Astrocyte (in vitro differentiated cells and primary cell): ENCODE results near the gene UQCC2. TPM values are rescaled to one million over a fixed set of nuclear protein-coding genes. Genes with fewer than 3 reads are reported as not detected.

Experiments used
- DNase-seq: peaks from one replicate; pipeline ENCODE4 v3.0.0-alpha.2; 2010; ENCODE audit warnings: low read depth
- FAIRE-seq: peaks from 2 replicates; lab custom pipeline; 2011; peaks lifted over from hg19 to GRCh38; lab: Jason Lieb, UNC
- H2AFZ ChIP-seq: 2 replicates; pipeline ENCODE4 v1.6.0; 2012; ENCODE audit warnings: low read depth, low read length, inconsistent platforms
- H3K27ac ChIP-seq: 2 replicates; pipeline ENCODE4 v1.5.1; 2011; ENCODE audit warnings: low read depth, low read length, inconsistent platforms
- H3K27me3 ChIP-seq: 2 replicates; pipeline ENCODE4 v1.6.0; 2011; ENCODE audit warnings: low read length, inconsistent platforms; ENCODE audit not compliant: insufficient read depth
- H3K36me3 ChIP-seq: 2 replicates; pipeline ENCODE4 v1.5.1; 2011; ENCODE audit warnings: low read length, inconsistent platforms; ENCODE audit not compliant: insufficient read depth
- H3K4me1 ChIP-seq: 2 replicates; pipeline ENCODE4 v1.5.1; 2011; ENCODE audit warnings: low read length, inconsistent platforms; ENCODE audit not compliant: insufficient read depth
- H3K4me2 ChIP-seq: 2 replicates; pipeline ENCODE4 v1.6.0; 2012; ENCODE audit warnings: low read length, inconsistent platforms
- H3K4me3 ChIP-seq: 2 replicates; pipeline ENCODE4 v1.5.1; 2011; ENCODE audit warnings: low read depth, mild to moderate bottlenecking, low read length, inconsistent platforms; ENCODE audit not compliant: insufficient read depth
- H3K79me2 ChIP-seq: 2 replicates; pipeline ENCODE4 v1.6.0; 2012; ENCODE audit warnings: mild to moderate bottlenecking, low read length, inconsistent platforms; ENCODE audit not compliant: insufficient read depth
- H3K9ac ChIP-seq: 2 replicates; pipeline ENCODE4 v1.6.0; 2012; ENCODE audit warnings: mild to moderate bottlenecking, low read length, inconsistent platforms
- H3K9me3 ChIP-seq: 2 replicates; pipeline ENCODE4 v1.5.1; 2012; ENCODE audit warnings: low read depth, mild to moderate bottlenecking, low read length, inconsistent platforms; ENCODE audit not compliant: insufficient read depth
- H4K20me1 ChIP-seq: 2 replicates; pipeline ENCODE4 v1.6.0; 2012; ENCODE audit warnings: low read length, inconsistent platforms; ENCODE audit not compliant: insufficient read depth
- H3K27ac Mint-ChIP-seq: one replicate; pipeline ENCODE4 v1.8.0; 2021; ENCODE audit warnings: mild to moderate bottlenecking, mixed read lengths; ENCODE audit not compliant: unreplicated experiment
- H3K27me3 Mint-ChIP-seq: one replicate; pipeline ENCODE4 v1.8.0; 2021; ENCODE audit warnings: low read depth, mixed read lengths; ENCODE audit not compliant: unreplicated experiment
- H3K36me3 Mint-ChIP-seq: one replicate; pipeline ENCODE4 v1.8.0; 2021; ENCODE audit warnings: low read depth, mixed read lengths; ENCODE audit not compliant: unreplicated experiment
- H3K4me1 Mint-ChIP-seq: one replicate; pipeline ENCODE4 v1.8.0; 2021; ENCODE audit warnings: low read depth, mixed read lengths; ENCODE audit not compliant: unreplicated experiment
- H3K4me3 Mint-ChIP-seq: one replicate; pipeline ENCODE4 v1.8.0; 2021; ENCODE audit warnings: mild to moderate bottlenecking, moderate library complexity, mixed read lengths; ENCODE audit not compliant: unreplicated experiment
- H3K9me3 Mint-ChIP-seq: one replicate; pipeline ENCODE4 v1.8.0; 2021; ENCODE audit warnings: mild to moderate bottlenecking, mixed read lengths; ENCODE audit not compliant: unreplicated experiment
- EZH2 ChIP-seq: IDR thresholded peaks from 2 replicates; pipeline ENCODE4 v1.6.1; 2012; ENCODE audit warnings: mild to moderate bottlenecking, low read length, inconsistent platforms; ENCODE audit not compliant: insufficient read depth
- total RNA-seq: library from RNA; stranded (reverse); gene quantifications from 2 replicates; pipeline ENCODE4 v1.2.1, GENCODE V29; 2021
- TF ChIP-seq, protein P1 (sequence below): IDR thresholded peaks from 2 replicates; pipeline ENCODE4 v1.5.1; 2011; ENCODE audit warnings: low read depth, mild to moderate bottlenecking, inconsistent platforms, low read length, moderate library complexity; ENCODE audit not compliant: insufficient read depth

UQCC2 gene
- total RNA-seq, 1 donor from 2014 or later = 70.2 TPM

DNA sequence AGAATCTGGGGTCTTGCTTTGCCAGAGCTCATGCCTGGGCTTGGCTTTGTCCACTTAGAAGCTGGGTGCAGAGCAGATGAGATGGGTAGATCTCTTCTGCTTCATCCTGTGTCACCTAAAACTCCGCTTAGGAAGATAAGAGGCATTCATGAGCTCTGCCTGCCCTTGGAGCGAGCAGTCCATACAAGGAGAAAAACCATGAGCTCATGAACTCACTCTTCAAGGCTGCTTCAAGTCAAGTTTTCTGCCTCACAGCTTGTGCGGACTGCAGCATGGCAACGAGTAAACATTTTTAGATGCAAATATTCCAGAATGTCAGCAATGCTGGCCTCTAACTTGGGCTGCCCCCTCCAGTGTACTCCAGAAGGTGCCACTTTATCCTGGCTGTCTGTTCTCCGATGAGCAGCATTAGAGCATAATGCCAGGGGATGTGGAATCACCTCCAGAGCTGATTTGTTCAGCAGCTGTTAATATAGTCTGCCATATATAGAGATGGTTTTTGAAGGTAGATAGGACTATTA is 10.7 kb upstream of the UQCC2 start:
- no peak for DNase-seq
- Histone ChIP-seq H3K79me2 (no peaks in the 10 kb centered on the region), H3K4me3 (no peak overlapping the region), H3K27me3 (peaks cover 52% of the 10 kb centered on the region), H3K9me3 (no peaks in the 10 kb centered on the region), H3K36me3 (no peaks in the 10 kb centered on the region), H3K27ac (no peak overlapping the region), H2AFZ (no peak overlapping the region), H3K9ac (no peak overlapping the region), H4K20me1 (no peaks in the 10 kb centered on the region), H3K4me1 (no peaks in the 10 kb centered on the region), H3K4me2 (no peak overlapping the region)
- Mint-ChIP-seq H3K4me1 (no peaks in the 10 kb centered on the region), H3K27me3 (peaks cover 45% of the 10 kb centered on the region), H3K36me3 (peaks cover 4% of the 10 kb centered on the region), H3K27ac (no peak overlapping the region), H3K4me3 (no peak overlapping the region), H3K9me3 (no peaks in the 10 kb centered on the region)
- no peak for FAIRE-seq
- no peak for TF ChIP-seq EZH2
- TF ChIP-seq, protein P1, sequence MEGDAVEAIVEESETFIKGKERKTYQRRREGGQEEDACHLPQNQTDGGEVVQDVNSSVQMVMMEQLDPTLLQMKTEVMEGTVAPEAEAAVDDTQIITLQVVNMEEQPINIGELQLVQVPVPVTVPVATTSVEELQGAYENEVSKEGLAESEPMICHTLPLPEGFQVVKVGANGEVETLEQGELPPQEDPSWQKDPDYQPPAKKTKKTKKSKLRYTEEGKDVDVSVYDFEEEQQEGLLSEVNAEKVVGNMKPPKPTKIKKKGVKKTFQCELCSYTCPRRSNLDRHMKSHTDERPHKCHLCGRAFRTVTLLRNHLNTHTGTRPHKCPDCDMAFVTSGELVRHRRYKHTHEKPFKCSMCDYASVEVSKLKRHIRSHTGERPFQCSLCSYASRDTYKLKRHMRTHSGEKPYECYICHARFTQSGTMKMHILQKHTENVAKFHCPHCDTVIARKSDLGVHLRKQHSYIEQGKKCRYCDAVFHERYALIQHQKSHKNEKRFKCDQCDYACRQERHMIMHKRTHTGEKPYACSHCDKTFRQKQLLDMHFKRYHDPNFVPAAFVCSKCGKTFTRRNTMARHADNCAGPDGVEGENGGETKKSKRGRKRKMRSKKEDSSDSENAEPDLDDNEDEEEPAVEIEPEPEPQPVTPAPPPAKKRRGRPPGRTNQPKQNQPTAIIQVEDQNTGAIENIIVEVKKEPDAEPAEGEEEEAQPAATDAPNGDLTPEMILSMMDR = no peak

DNA sequence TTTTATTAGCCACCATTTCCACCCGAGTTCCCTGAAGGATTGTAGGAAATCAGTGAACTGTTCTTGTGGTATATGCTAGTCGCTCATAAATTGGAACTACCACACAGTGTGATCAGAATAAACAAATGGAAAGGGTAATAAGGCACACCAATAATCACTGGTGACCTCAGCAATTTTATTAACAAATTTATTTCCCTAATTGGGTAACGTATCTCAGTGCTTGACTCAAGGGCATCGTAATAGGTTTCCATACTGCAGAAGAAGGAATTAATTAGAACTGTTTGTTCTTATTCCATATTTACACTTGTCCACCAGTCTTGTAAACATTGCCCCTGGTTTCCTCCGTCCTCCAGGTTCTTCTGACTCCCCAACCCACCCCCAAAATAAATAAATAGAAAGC is 10.0 kb upstream of the UQCC2 start:
- no peak overlapping the region for H3K4me2 ChIP-seq
- no peak overlapping the region for H3K4me3 ChIP-seq
- H3K27me3 Mint-ChIP-seq = peaks cover 42% of the 10 kb centered on the region
- H3K36me3 Mint-ChIP-seq = peaks cover 4% of the 10 kb centered on the region
- H3K27me3 ChIP-seq = peaks cover 52% of the 10 kb centered on the region
- H4K20me1 ChIP-seq = no peaks in the 10 kb centered on the region
- no peaks in the 10 kb centered on the region for H3K79me2 ChIP-seq
- H3K27ac Mint-ChIP-seq = no peak overlapping the region
- TF ChIP-seq EZH2 = no peak
- TF ChIP-seq, protein P1 = no peak
- no peaks in the 10 kb centered on the region for H3K9me3 ChIP-seq
- no peak overlapping the region for H3K27ac ChIP-seq
- DNase-seq (no peak), FAIRE-seq (no peak)
- no peaks in the 10 kb centered on the region for H3K9me3 Mint-ChIP-seq
- no peak overlapping the region for H3K4me3 Mint-ChIP-seq
- H2AFZ ChIP-seq = no peak overlapping the region
- H3K9ac ChIP-seq = no peak overlapping the region
- H3K4me1 ChIP-seq = no peaks in the 10 kb centered on the region
- H3K4me1 Mint-ChIP-seq = no peaks in the 10 kb centered on the region
- H3K36me3 ChIP-seq = no peaks in the 10 kb centered on the region

DNA sequence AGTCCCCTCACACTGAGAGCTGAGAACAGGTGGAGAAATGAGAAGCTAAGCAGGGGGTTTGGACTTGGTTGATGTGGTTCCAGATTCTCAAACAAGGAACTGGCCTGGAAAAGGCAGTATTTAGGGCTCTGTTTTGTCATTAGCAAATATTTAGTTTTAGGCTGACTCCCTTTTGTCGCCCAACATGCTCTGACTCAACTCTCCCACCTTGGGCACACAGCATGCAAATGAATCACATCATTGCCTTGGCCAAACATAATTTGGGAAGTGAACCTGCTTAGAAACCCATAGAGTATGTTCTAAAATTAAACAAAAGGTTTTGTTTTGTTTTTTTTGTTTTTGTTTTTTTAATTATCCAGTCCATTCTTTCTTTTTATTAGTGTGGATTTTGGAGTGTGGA is 9.5 kb upstream of the UQCC2 start:
- H3K79me2 ChIP-seq = no peaks in the 10 kb centered on the region
- Mint-ChIP-seq H3K9me3 (no peaks in the 10 kb centered on the region), H3K4me3 (no peak overlapping the region), H3K36me3 (peaks cover 4% of the 10 kb centered on the region), H3K4me1 (no peaks in the 10 kb centered on the region), H3K27me3 (peaks cover 40% of the 10 kb centered on the region), H3K27ac (no peak overlapping the region)
- no peaks in the 10 kb centered on the region for H3K36me3 ChIP-seq
- H3K27me3 ChIP-seq = peaks cover 52% of the 10 kb centered on the region
- DNase-seq = no peak
- no peak overlapping the region for H3K27ac ChIP-seq
- no peaks in the 10 kb centered on the region for H3K4me1 ChIP-seq
- no peaks in the 10 kb centered on the region for H3K9me3 ChIP-seq
- H3K4me3 ChIP-seq = no peak overlapping the region
- FAIRE-seq = no peak
- TF ChIP-seq, protein P1 = no peak
- no peak for TF ChIP-seq EZH2
- no peaks in the 10 kb centered on the region for H4K20me1 ChIP-seq
- H2AFZ ChIP-seq = no peak overlapping the region
- no peak overlapping the region for H3K4me2 ChIP-seq
- no peak overlapping the region for H3K9ac ChIP-seq
